B cell (primary cell): ENCODE results near the gene SLC41A3. TPM values are rescaled to one million over a fixed set of nuclear protein-coding genes. Genes with fewer than 3 reads are reported as not detected.

ENCODE experiments used
- ATAC-seq: fragments of 200-7000 bp; cut with Tn5 transposase; one replicate; pipeline ENCODE4 v1.10.0; 2021; ENCODE audit warnings: low read depth, mild to moderate bottlenecking, moderate number of reproducible peaks, moderate library complexity
- CTCF ChIA-PET: fragments of 350-600 bp; sonication (Branson Sonifier 250); formaldehyde crosslinking; loops from one replicate; lab custom pipeline; 2021; ENCODE audit warnings: antibody characterized with exemption, inconsistent platforms; lab: Charles Lee
- POLR2A ChIA-PET: fragments of 350-600 bp; sonication (Branson Sonifier 250); formaldehyde crosslinking; loops from one replicate; lab custom pipeline; 2021; ENCODE audit warnings: antibody characterized with exemption; lab: Charles Lee
- DNase-seq: peaks from one replicate; pipeline ENCODE4 v3.0.0; 2013
- H2AFZ ChIP-seq: 2 replicates; pipeline ENCODE4 v1.6.1; 2012; ENCODE audit warnings: mild to moderate bottlenecking, low read depth, low read length; ENCODE audit not compliant: insufficient read depth, poor library complexity, severe bottlenecking
- H3K27ac ChIP-seq, 2 donors: 1 replicate in 1 of 2; 2 replicates in 1 of 2; pipeline ENCODE4 v1.5.1; 2012 to 2013; ENCODE audit warnings: low read length in 2 of 2, mild to moderate bottlenecking in 2 of 2, moderate library complexity in 1 of 2
- H3K27me3 ChIP-seq, 4 experiments: fragments of 200-600 bp in 1 of 4; sonication (generic) in 1 of 4; replicated peaks in 1 of 4; 1 replicate in 2 of 4; 2 replicates in 2 of 4; pipeline versions ENCODE4 v1.6.1 to v1.7.0; 2013 to 2016; ENCODE audit warnings: low read length in 3 of 4, mild to moderate bottlenecking in 2 of 4, mixed read lengths in 1 of 4, moderate library complexity in 1 of 4; ENCODE audit not compliant: insufficient read depth in 4 of 4, control insufficient read depth in 3 of 4; ENCODE audit errors: control extremely low read depth in 1 of 4
- H3K36me3 ChIP-seq, 2 experiments: replicated peaks in 1 of 2; 1 replicate in 1 of 2; 2 replicates in 1 of 2; pipeline versions ENCODE4 v1.6.1 to v1.7.1; 2013; ENCODE audit warnings: low read length in 1 of 2; ENCODE audit not compliant: insufficient read depth in 2 of 2, control insufficient read depth in 1 of 2; ENCODE audit errors: control extremely low read depth in 1 of 2, extremely low read depth in 1 of 2
- H3K4me1 ChIP-seq, 2 donors: fragments of 200-600 bp in 1 of 2; sonication (generic) in 1 of 2; 1 replicate in 1 of 2; 2 replicates in 1 of 2; pipeline versions ENCODE4 v1.5.1 to v1.6.1; 2013 to 2017; ENCODE audit warnings: low read length in 2 of 2; ENCODE audit not compliant: control insufficient read depth in 2 of 2, insufficient read depth in 2 of 2
- H3K4me2 ChIP-seq: replicated peaks from 2 replicates; pipeline ENCODE3; 2012; ENCODE audit warnings: mild to moderate bottlenecking, low read depth, low read length; ENCODE audit not compliant: poor library complexity, severe bottlenecking
- H3K4me3 ChIP-seq, 5 experiments: fragments of 200-600 bp in 1 of 5; sonication (generic) in 1 of 5; 1 replicate in 3 of 5; 2 replicates in 2 of 5; pipeline versions ENCODE4 v1.5.1 to v1.7.0; 2011 to 2016; ENCODE audit warnings: low read length in 4 of 5, mild to moderate bottlenecking in 4 of 5, low read depth in 2 of 5, control low read depth in 1 of 5, moderate library complexity in 1 of 5; ENCODE audit not compliant: insufficient read depth in 1 of 5; ENCODE audit errors: control extremely low read depth in 1 of 5, extremely low read depth in 1 of 5
- H3K79me2 ChIP-seq: fragments of 200-600 bp; sonication (generic); one replicate; pipeline ENCODE4 v1.6.0; 2016; ENCODE audit warnings: low read length; ENCODE audit not compliant: control insufficient read depth, insufficient read depth
- H3K9ac ChIP-seq: fragments of 200-600 bp; sonication (generic); 2 replicates; pipeline ENCODE4 v1.6.1; 2017; ENCODE audit warnings: mild to moderate bottlenecking, low read length, moderate library complexity
- H3K9me3 ChIP-seq, 3 donors: one replicate each; pipeline versions ENCODE4 v1.6.1 to v1.7.1; 2013; ENCODE audit warnings: low read length in 2 of 3; ENCODE audit not compliant: control insufficient read depth in 2 of 3, insufficient read depth in 1 of 3; ENCODE audit errors: control extremely low read depth in 1 of 3
- H4K20me1 ChIP-seq: 2 replicates; pipeline ENCODE4 v1.6.0; 2012; ENCODE audit warnings: mild to moderate bottlenecking, low read length; ENCODE audit not compliant: insufficient read depth, control insufficient read depth, poor library complexity, severe bottlenecking
- H3K27ac Mint-ChIP-seq: one replicate; pipeline ENCODE4 v1.8.0; 2021; ENCODE audit warnings: mixed read lengths
- H3K27me3 Mint-ChIP-seq: one replicate; pipeline ENCODE4 v1.8.0; 2021; ENCODE audit warnings: mixed read lengths
- H3K4me1 Mint-ChIP-seq: one replicate; pipeline ENCODE4 v1.8.0; 2021; ENCODE audit warnings: mixed read lengths
- H3K4me3 Mint-ChIP-seq: one replicate; pipeline ENCODE4 v1.8.0; 2021; ENCODE audit warnings: mixed read lengths
- H3K9me3 Mint-ChIP-seq: one replicate; pipeline ENCODE4 v1.8.0; 2022; ENCODE audit warnings: mixed read lengths; ENCODE audit not compliant: insufficient read depth
- CTCF ChIP-seq: fragments of 200-600 bp; IDR thresholded peaks from one replicate; pipeline ENCODE4 v1.8.0; 2022; ENCODE audit warnings: antibody characterized with exemption, mild to moderate bottlenecking
- EZH2 ChIP-seq: IDR thresholded peaks from 2 replicates; pipeline ENCODE4 v1.6.1; 2012; ENCODE audit warnings: borderline replicate concordance, low read depth, mild to moderate bottlenecking, moderate library complexity, low read length; ENCODE audit not compliant: insufficient read depth, poor library complexity, severe bottlenecking
- WGBS: methylation state at CpG from one replicate; pipeline ENCODE4 v1.1.5; 2013; ENCODE audit warnings: missing lambda C conversion rate; ENCODE audit not compliant: insufficient coverage; 5-methylcytosine and 5-hydroxymethylcytosine counted together
- intact Hi-C: fragments of 100-400 bp; cut with micrococcal nuclease; formaldehyde crosslinking; loops from one replicate; pipeline ENCODE4 v1.10.0; 2022
- polyA plus RNA-seq: library from polyadenylated mRNA; depleted of rRNA; stranded (reverse); fragments of >200 nt; gene quantifications from 2 replicates; pipeline ENCODE4 v1.2.3, GENCODE V29; 2012
- total RNA-seq, 2 donors: library from RNA; stranded (reverse); fragments of 120-200 nt in 1 of 2; gene quantifications; 1 replicate in 1 of 2; 2 replicates in 1 of 2; pipeline versions ENCODE4 v1.2.3 to v1.2.4, GENCODE V29; 2013 to 2022

Gene SLC41A3
- total and polyA plus RNA-seq, 2 donors (not counting 1 experiment from before 2014, with no cell fraction given) = 34.2 to 39.3 TPM

GRCh38 chr3:125960066-125960424 is 123.9 kb downstream of the SLC41A3 start:
- Histone ChIP-seq H2AFZ (no peak overlapping the region), H3K27me3 (peaks cover 0 to 23% (median 5%) of the 10 kb centered on the region in 4 experiments), H3K4me3 (no peak overlapping the region), H3K36me3 (no peaks in the 10 kb centered on the region), H3K9me3 (peaks cover 0 to 15% (median 1%) of the 10 kb centered on the region in 3 donors), H3K4me1 (no peaks in the 10 kb centered on the region), H3K27ac (no peak overlapping the region), H3K9ac (no peak overlapping the region), H4K20me1 (no peaks in the 10 kb centered on the region), H3K79me2 (no peaks in the 10 kb centered on the region), H3K4me2 (no peak overlapping the region)
- H3K27me3 Mint-ChIP-seq = peaks cover 29% of the 10 kb centered on the region
- ChIA-PET POLR2A (no interaction called here), CTCF (no interaction called here)
- H3K4me1 Mint-ChIP-seq = no peaks in the 10 kb centered on the region
- intact Hi-C loops = no loop called here
- H3K27ac Mint-ChIP-seq = no peak overlapping the region
- 93% methylated on average over 11 of the region's 14 CpGs for WGBS
- ATAC-seq (no peak), DNase-seq (no peak)
- H3K9me3 Mint-ChIP-seq = no peaks in the 10 kb centered on the region
- TF ChIP-seq EZH2 (no peak), CTCF (no peak)
- no peak overlapping the region for H3K4me3 Mint-ChIP-seq

DNA sequence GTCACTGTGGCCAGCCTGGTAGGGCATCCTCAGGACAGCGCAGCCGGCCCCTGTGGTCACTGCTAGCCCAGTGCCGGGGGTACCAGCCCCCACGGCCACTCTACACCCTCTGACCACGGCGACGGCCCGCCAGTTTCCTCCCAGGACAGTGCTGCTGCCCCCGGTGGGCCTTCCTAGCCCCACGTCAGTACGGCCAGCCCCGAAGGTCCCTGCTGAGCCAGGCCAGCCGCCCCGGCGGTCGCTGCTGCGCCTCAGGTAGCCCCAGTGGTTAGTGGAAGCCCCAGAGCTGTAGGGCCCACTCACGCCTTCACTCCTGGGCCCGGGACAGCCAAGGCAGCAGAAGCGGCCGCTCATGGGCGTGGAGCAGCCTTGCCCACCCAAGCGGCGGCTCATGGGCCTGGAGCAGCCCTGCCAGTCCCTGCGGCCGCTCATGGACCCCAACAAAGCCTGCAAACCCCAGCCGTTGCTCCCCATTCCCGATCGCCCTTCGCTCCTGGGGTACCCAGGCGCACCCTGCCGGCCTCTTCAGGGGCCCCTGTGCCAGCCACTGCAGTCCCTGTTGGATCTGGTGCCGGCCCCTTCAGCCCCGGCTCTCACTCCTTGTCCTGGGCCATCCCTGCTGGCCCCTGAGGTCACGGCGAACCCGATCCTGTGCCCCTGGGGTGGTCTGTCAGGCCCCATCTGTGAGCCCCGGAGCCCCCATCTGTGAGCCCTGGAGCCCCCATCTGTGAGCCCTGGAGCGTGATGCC is 124.4 kb downstream of the SLC41A3 start:
- DNase-seq (no peak), ATAC-seq (no peak)
- Mint-ChIP-seq H3K4me1 (no peaks in the 10 kb centered on the region), H3K4me3 (no peak overlapping the region), H3K27ac (no peak overlapping the region), H3K27me3 (peaks cover 31% of the 10 kb centered on the region), H3K9me3 (no peaks in the 10 kb centered on the region)
- Histone ChIP-seq H3K36me3 (no peaks in the 10 kb centered on the region), H3K79me2 (no peaks in the 10 kb centered on the region), H3K4me2 (no peak overlapping the region), H4K20me1 (no peaks in the 10 kb centered on the region), H3K9me3 (peaks cover 0 to 15% (median 1%) of the 10 kb centered on the region in 3 donors), H3K4me3 (no peak overlapping the region), H3K9ac (no peak overlapping the region), H3K4me1 (no peaks in the 10 kb centered on the region), H3K27me3 (peaks cover 0 to 25% (median 5%) of the 10 kb centered on the region in 4 experiments), H3K27ac (no peak overlapping the region), H2AFZ (no peak overlapping the region)
- TF ChIP-seq EZH2 (no peak), CTCF (no peak)
- WGBS = 95% methylated on average over 39 of the region's 39 CpGs
- CTCF ChIA-PET = no interaction called here
- POLR2A ChIA-PET = no interaction called here
- intact Hi-C loops = no loop called here
